GM19240 (cell line): ENCODE measurements around the gene BIN2.

Experiments used
- DNase-seq: peaks from one replicate; pipeline ENCODE4 v3.0.0; 2011; ENCODE audit warnings: low spot score; ENCODE audit not compliant: insufficient read length

Gene BIN2

GRCh38 chr12:51323966-51324895 lies at the start of gene BIN2:
Gene BIN2, minus strand, starts transcription at chr12:51324174. Its CDS starts 72 bp downstream, at chr12:51324102.
- peak; percentile 68 for DNase-seq

- DNase-seq = no peak
Measured at GRCh38 chr12:51373187-51373586, 49.2 kb upstream of the BIN2 start.

GRCh38 chr12:51372021-51372420 lies 48.0 kb upstream of the BIN2 start:
- DNase-seq = no peak

- DNase-seq = no peak
Measured at GRCh38 chr12:51371295-51371953, 47.5 kb upstream of the BIN2 start.

GRCh38 chr12:51370667-51371066 lies 46.7 kb upstream of the BIN2 start:
- DNase-seq = no peak

- no peak for DNase-seq
Measured at GRCh38 chr12:51369581-51369980, 45.6 kb upstream of the BIN2 start.

- peak; percentile 100 for DNase-seq
Measured at GRCh38 chr12:51368640-51369517, 44.9 kb upstream of the BIN2 start.

GRCh38 chr12:51365276-51365675 lies 41.3 kb upstream of the BIN2 start:
- no peak for DNase-seq

- no peak for DNase-seq
Measured at GRCh38 chr12:51364001-51364400, 40.0 kb upstream of the BIN2 start.

- no peak for DNase-seq
Measured at GRCh38 chr12:51362747-51363342, 38.9 kb upstream of the BIN2 start.

GRCh38 chr12:51362307-51362706 lies 38.3 kb upstream of the BIN2 start:
- no peak for DNase-seq

GRCh38 chr12:51361161-51362016 lies 37.4 kb upstream of the BIN2 start:
- DNase-seq = no peak

- no peak for DNase-seq
Measured at GRCh38 chr12:51360315-51360714, 36.3 kb upstream of the BIN2 start.

GRCh38 chr12:51359851-51360250 lies 35.9 kb upstream of the BIN2 start:
- no peak for DNase-seq

- DNase-seq = no peak
Measured at GRCh38 chr12:51358496-51358895, 34.5 kb upstream of the BIN2 start.

- DNase-seq = no peak
Measured at GRCh38 chr12:51357374-51358047, 33.5 kb upstream of the BIN2 start.

- DNase-seq = no peak
Measured at GRCh38 chr12:51351913-51352532, 28.0 kb upstream of the BIN2 start.

- no peak for DNase-seq
Measured at GRCh38 chr12:51349026-51349425, 25.1 kb upstream of the BIN2 start.

- no peak for DNase-seq
Measured at GRCh38 chr12:51348116-51348515, 24.1 kb upstream of the BIN2 start.
